ENCODE measurements around the gene ADISSP. TPM values are rescaled to one million over a fixed set of nuclear protein-coding genes. Genes with fewer than 3 reads are reported as not detected.

The ADISSP gene
- total RNA-seq, 3 donors from 2014 or later (not counting 1 experiment from before 2014, with no cell fraction given), result 10.1 to 13.5 (median 12.3) TPM

GRCh38 chr20:3802524-3803239 lies 35.1 kb upstream of the ADISSP start:
- Histone ChIP-seq H3K27ac (ENCODE audit: low read length) (no peak overlapping the region), H3K4me3 (ENCODE audit: low read length) (no peak overlapping the region), H3K4me1 (ENCODE audit: control insufficient read depth, insufficient read depth, low read length) (peaks cover 93% of the 10 kb centered on the region), H3K27me3 (ENCODE audit: control insufficient read depth, insufficient read depth, low read length) (no peaks in the 10 kb centered on the region), H3K36me3 (ENCODE audit: control insufficient read depth, insufficient read depth, low read length) (peaks cover 73% of the 10 kb centered on the region), H3K9me3 (ENCODE audit: control insufficient read depth, insufficient read depth, low read length) (no peaks in the 10 kb centered on the region)
- TF ChIP-seq CTCF (IDR thresholded peaks at IDR 0.05), result no peak
- Mint-ChIP-seq H3K36me3 (peaks cover 19% of the 10 kb centered on the region), H3K27me3 (ENCODE audit: low read depth in 2 of 2) (no peaks in the 10 kb centered on the region), H3K27ac (peak overlapping the region in 1 of 2 donors; percentile 73), H3K9me3 (no peaks in the 10 kb centered on the region), H3K4me3 (peak overlapping the region; percentile 6), H3K4me1 (peaks cover 38 to 72% of the 10 kb centered on the region in 2 donors)
- intact Hi-C loops (cut with micrococcal nuclease), result no loop called here
- DNase-seq (no peak), ATAC-seq (no peak)
- WGBS (ENCODE audit: insufficient coverage), result 80% methylated on average over 9 of the region's 11 CpGs

GRCh38 chr20:3801846-3802245 lies 34.3 kb upstream of the ADISSP start:
- Mint-ChIP-seq H3K9me3 (no peaks in the 10 kb centered on the region), H3K27me3 (ENCODE audit: low read depth in 2 of 2) (no peaks in the 10 kb centered on the region), H3K36me3 (peaks cover 19% of the 10 kb centered on the region), H3K4me1 (peaks cover 39 to 72% of the 10 kb centered on the region in 2 donors), H3K27ac (no peak overlapping the region), H3K4me3 (no peak overlapping the region)
- intact Hi-C loops (cut with micrococcal nuclease), result no loop called here
- 98% methylated on average over 13 of the region's 13 CpGs for WGBS (ENCODE audit: insufficient coverage)
- H3K4me3 ChIP-seq (ENCODE audit: low read length), result no peak overlapping the region
- no peak for ATAC-seq
- no peak for TF ChIP-seq CTCF (IDR thresholded peaks at IDR 0.05)
- H3K27me3 ChIP-seq (ENCODE audit: control insufficient read depth, insufficient read depth, low read length), result no peaks in the 10 kb centered on the region
- no peaks in the 10 kb centered on the region for H3K9me3 ChIP-seq (ENCODE audit: control insufficient read depth, insufficient read depth, low read length)
- no peak for DNase-seq
- peaks cover 74% of the 10 kb centered on the region for H3K36me3 ChIP-seq (ENCODE audit: control insufficient read depth, insufficient read depth, low read length)
- H3K27ac ChIP-seq (ENCODE audit: low read length), result no peak overlapping the region
- peaks cover 93% of the 10 kb centered on the region for H3K4me1 ChIP-seq (ENCODE audit: control insufficient read depth, insufficient read depth, low read length)

- H3K36me3 Mint-ChIP-seq, result peaks cover 19% of the 10 kb centered on the region
- Histone ChIP-seq H3K36me3 (ENCODE audit: control insufficient read depth, insufficient read depth, low read length) (peaks cover 71% of the 10 kb centered on the region), H3K27ac (ENCODE audit: low read length) (no peak overlapping the region), H3K4me3 (ENCODE audit: low read length) (no peak overlapping the region), H3K4me1 (ENCODE audit: control insufficient read depth, insufficient read depth, low read length) (peaks cover 94% of the 10 kb centered on the region), H3K27me3 (ENCODE audit: control insufficient read depth, insufficient read depth, low read length) (no peaks in the 10 kb centered on the region), H3K9me3 (ENCODE audit: control insufficient read depth, insufficient read depth, low read length) (no peaks in the 10 kb centered on the region)
- H3K4me1 Mint-ChIP-seq, result peaks cover 37 to 73% of the 10 kb centered on the region in 2 donors
- intact Hi-C loops (cut with micrococcal nuclease), result no loop called here
- H3K4me3 Mint-ChIP-seq, result no peak overlapping the region
- 99% methylated on average over 4 of the region's 4 CpGs for whole genome bisulfite sequencing (ENCODE audit: insufficient coverage)
- TF ChIP-seq CTCF (IDR thresholded peaks at IDR 0.05), result no peak
- no peak overlapping the region for H3K27ac Mint-ChIP-seq
- ATAC-seq (no peak), DNase-seq (no peak)
- H3K9me3 Mint-ChIP-seq, result no peaks in the 10 kb centered on the region
- H3K27me3 Mint-ChIP-seq (ENCODE audit: low read depth in 2 of 2), result no peaks in the 10 kb centered on the region
These were observed 33.7 kb upstream of the ADISSP start for GRCh38 chr20:3801299-3801698.

GRCh38 chr20:3800878-3801260 lies 33.3 kb upstream of the ADISSP start:
- peaks cover 67% of the 10 kb centered on the region for H3K36me3 ChIP-seq (ENCODE audit: control insufficient read depth, insufficient read depth, low read length)
- H3K27ac Mint-ChIP-seq, result peak overlapping the region in 1 of 2 donors; percentile 45
- peak overlapping the region; percentile 64 for H3K27ac ChIP-seq (ENCODE audit: low read length)
- intact Hi-C loops (cut with micrococcal nuclease), result no loop called here
- H3K27me3 Mint-ChIP-seq (ENCODE audit: low read depth in 2 of 2), result no peaks in the 10 kb centered on the region
- H3K4me3 Mint-ChIP-seq, result no peak overlapping the region
- no peaks in the 10 kb centered on the region for H3K27me3 ChIP-seq (ENCODE audit: control insufficient read depth, insufficient read depth, low read length)
- TF ChIP-seq CTCF (IDR thresholded peaks at IDR 0.05), result no peak
- H3K36me3 Mint-ChIP-seq, result peaks cover 19% of the 10 kb centered on the region
- H3K4me1 ChIP-seq (ENCODE audit: control insufficient read depth, insufficient read depth, low read length), result peaks cover 92% of the 10 kb centered on the region
- H3K4me3 ChIP-seq (ENCODE audit: low read length), result no peak overlapping the region
- no peak for ATAC-seq
- no peaks in the 10 kb centered on the region for H3K9me3 Mint-ChIP-seq
- no peaks in the 10 kb centered on the region for H3K9me3 ChIP-seq (ENCODE audit: control insufficient read depth, insufficient read depth, low read length)
- peaks cover 37 to 72% of the 10 kb centered on the region in 2 donors for H3K4me1 Mint-ChIP-seq
- no peak for DNase-seq
- WGBS (ENCODE audit: insufficient coverage), result 97% methylated on average over 8 of the region's 8 CpGs

Data from natural killer cell (primary cell).